HepG2 (cell line): ENCODE results near the gene OST4. TPM values are rescaled to one million over a fixed set of nuclear protein-coding genes. Genes with fewer than 3 reads are reported as not detected.
A peak's percentile ranks its signal among the peaks of the same experiment; 100 is the strongest.

ENCODE experiments used
- CREB1 ChIP-seq, 2 experiments: fragments of 450-650 bp in 1 of 2; IDR thresholded peaks; 2 replicates each; pipeline ENCODE4 v1.6.1; 2016 to 2017; ENCODE audit warnings: control low read depth in 1 of 2, mild to moderate bottlenecking in 1 of 2, missing compliant biosample characterization in 1 of 2, missing genetic modification characterization in 1 of 2
- FIP1L1 ChIP-seq: fragments of 200-400 bp; formaldehyde crosslinking; IDR thresholded peaks from 2 replicates; pipeline ENCODE4 v1.6.1; 2018; ENCODE audit warnings: low read depth, mild to moderate bottlenecking, low read length, moderate library complexity, borderline replicate concordance; ENCODE audit not compliant: insufficient read depth
- KLF6 ChIP-seq: IDR thresholded peaks from 2 replicates; pipeline ENCODE4 v1.8.0; 2016; ENCODE audit warnings: missing biosample characterization, missing genetic modification reagents
- PAXIP1 ChIP-seq: sonication (generic); formaldehyde crosslinking; conservative IDR thresholded peaks from 2 replicates; pipeline ENCODE4 v1.4.0; 2020; ENCODE audit warnings: mild to moderate bottlenecking, missing genetic modification reagents, moderate library complexity
- SALL1 ChIP-seq: sonication (generic); formaldehyde crosslinking; IDR thresholded peaks from 2 replicates; pipeline ENCODE4 v1.8.0; 2022; ENCODE audit warnings: mild to moderate bottlenecking, missing genetic modification reagents
- SOX13 ChIP-seq, 3 experiments: fragments of 450-650 bp in 1 of 3; sonication (generic) in 1 of 3; formaldehyde crosslinking in 1 of 3; IDR thresholded peaks in 2 of 3; conservative IDR thresholded peaks in 1 of 3; 2 replicates each; pipeline versions ENCODE4 v1.5.0 to v1.6.1; 2016 to 2020; ENCODE audit warnings: antibody characterized with exemption in 1 of 3, mild to moderate bottlenecking in 1 of 3, missing compliant biosample characterization in 1 of 3, missing genetic modification reagents in 1 of 3, moderate library complexity in 1 of 3
- TCF7L2 ChIP-seq: IDR thresholded peaks from 2 replicates; pipeline ENCODE4 v1.6.1; 2011; ENCODE audit warnings: mild to moderate bottlenecking, low read depth, low read length, moderate library complexity
- ZFYVE20 ChIP-seq: sonication (generic); formaldehyde crosslinking; IDR thresholded peaks from 2 replicates; pipeline ENCODE4 v1.8.0; 2023; ENCODE audit warnings: low read depth, mild to moderate bottlenecking, moderate library complexity, missing genetic modification reagents, borderline replicate concordance
- ZNF124 ChIP-seq: sonication (generic); formaldehyde crosslinking; IDR thresholded peaks from 2 replicates; pipeline ENCODE4 v1.4.0; 2020; ENCODE audit warnings: missing genetic modification reagents
- ZNF251 ChIP-seq: sonication (generic); formaldehyde crosslinking; IDR thresholded peaks from 2 replicates; pipeline ENCODE4 v1.9.0; 2021; ENCODE audit warnings: mild to moderate bottlenecking, missing genetic modification reagents
- ZNF333 ChIP-seq: sonication (generic); formaldehyde crosslinking; IDR thresholded peaks from 2 replicates; pipeline ENCODE4 v1.4.0; 2020; ENCODE audit warnings: mild to moderate bottlenecking, missing genetic modification reagents, borderline replicate concordance
- ZNF468 ChIP-seq: sonication (generic); formaldehyde crosslinking; IDR thresholded peaks from 2 replicates; pipeline ENCODE4 v1.8.0; 2022; ENCODE audit warnings: mild to moderate bottlenecking, moderate library complexity, missing genetic modification reagents
- ZNF569 ChIP-seq: sonication (generic); formaldehyde crosslinking; IDR thresholded peaks from 2 replicates; pipeline ENCODE4 v1.5.0; 2020; ENCODE audit warnings: mild to moderate bottlenecking, missing genetic modification reagents, moderate library complexity, borderline replicate concordance
- ZNF646 ChIP-seq: sonication (generic); formaldehyde crosslinking; IDR thresholded peaks from 2 replicates; pipeline ENCODE4 v1.9.0; 2021; ENCODE audit warnings: mild to moderate bottlenecking, missing genetic modification reagents
- ZNF678 ChIP-seq: sonication (generic); formaldehyde crosslinking; IDR thresholded peaks from 2 replicates; pipeline ENCODE4 v1.4.0; 2020; ENCODE audit warnings: mild to moderate bottlenecking, missing genetic modification reagents
- polyA plus RNA-seq, 8 experiments: library from polyadenylated mRNA; depleted of rRNA in 3 of 8; stranded (reverse) in 7 of 8; unstranded in 1 of 8; fragments of >200 nt; fragmentation: Illumina TruSeq in 4 of 8; extraction: Trizol in 4 of 8; gene quantifications; 2 replicates each; pipeline versions ENCODE4 v1.2.1 to v1.2.3, GENCODE V29; 2011 to 2016; ENCODE audit warnings: low read depth in 4 of 8, missing spikeins in 1 of 8, mixed read lengths in 1 of 8; ENCODE audit not compliant: insufficient read depth in 1 of 8
- total RNA-seq, 5 experiments: library from RNA; depleted of rRNA; stranded (reverse); fragments of >200 nt; fragmentation: Illumina TruSeq; extraction: Trizol; gene quantifications; 2 replicates each; pipeline ENCODE4 v1.2.3, GENCODE V29; 2016; ENCODE audit warnings: low read depth in 1 of 5

OST4 gene
- total and polyA plus RNA-seq, 2 of the 13 experiments (the other 11 are each of a cell fraction or from before 2014, with no cell fraction given) = 498 to 584 TPM

- TF ChIP-seq PAXIP1 (peak; percentile 95), SALL1 (CRISPR knock-in tag) (peak; percentile 99), ZNF124 (CRISPR knock-in tag) (peak; percentile 94; the same call in 1 of the 2 replicates), ZFYVE20 (no peak), ZNF468 (CRISPR knock-in tag) (0 out of 2 replicates have a peak, but pooled peaks have one; percentile 67), ZNF251 (no peak), ZNF569 (no peak), ZNF678 (no peak), ZNF333 (CRISPR knock-in tag) (no peak; the same call in 1 of the 2 replicates), TCF7L2 (no peak), CREB1 (IDR thresholded peaks at IDR 0.05) (no peak), CREB1 (CRISPR knock-in tag; IDR thresholded peaks at IDR 0.05) (no peak), ZNF646 (no peak), SOX13 (IDR thresholded peaks at IDR 0.05) (peak; percentile 57), SOX13 (CRISPR knock-in tag; conservative IDR thresholded peaks at IDR 0.05 in 1 of 2, IDR thresholded peaks at IDR 0.05 in 1 of 2) (peak in 1 of 2 experiments; percentile 92; a peak in 2 of 4 replicates), FIP1L1 (no peak), KLF6 (peak; percentile 89)
These were observed 24.5 kb upstream of the OST4 start (continued) for GRCh38 chr2:27095745-27096651.
